ENCODE measurements around the gene ZNF365.
"Not testable (repeated sequence)": the region's sequence is repeated elsewhere in the genome, so short reads cannot be mapped to it uniquely, and the experiment has no call there.

ZNF365 gene

DNA sequence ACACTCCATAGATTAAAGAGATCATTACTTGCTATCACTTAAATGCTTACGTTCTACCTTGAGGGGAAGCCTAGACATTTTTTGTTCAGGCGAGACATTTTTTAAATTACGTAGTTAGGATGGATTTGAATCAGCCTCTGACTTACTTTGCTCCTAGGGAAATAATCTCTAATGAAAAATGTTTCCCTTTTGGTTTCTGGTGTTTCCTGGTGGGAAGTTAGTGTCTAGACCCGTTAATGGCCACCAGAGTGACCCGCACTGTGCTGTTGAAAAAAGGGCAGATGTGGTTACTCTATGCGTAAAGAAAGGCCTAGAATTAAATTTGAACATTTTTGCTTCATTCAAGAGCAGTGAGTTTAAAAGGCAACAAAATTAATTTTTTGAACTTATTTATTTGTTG is 3.8 kb downstream of the ZNF365 start:
- no peak for DNase-seq (ENCODE audit: low spot score)

DNA sequence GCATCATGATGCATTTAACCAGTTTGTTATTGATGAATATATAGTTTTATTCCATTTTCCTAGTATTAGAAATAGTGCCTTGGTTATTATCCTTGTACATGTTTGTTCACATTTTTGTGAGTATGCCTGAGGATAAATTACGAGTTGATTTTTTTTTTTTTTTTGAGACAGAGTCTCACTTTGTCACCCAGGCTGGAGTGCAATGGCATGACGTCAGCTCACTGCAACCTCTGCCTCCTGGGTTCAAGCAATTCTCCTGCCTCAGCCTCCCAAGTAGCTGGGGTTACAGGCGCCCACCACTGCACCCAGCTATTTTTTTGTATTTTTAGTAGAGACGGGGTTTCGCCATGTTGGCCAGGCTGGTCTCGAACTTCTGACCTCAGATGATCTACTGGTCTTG is 4.7 kb downstream of the ZNF365 start:
- DNase-seq (ENCODE audit: low spot score) = not testable (repeated sequence)

DNA sequence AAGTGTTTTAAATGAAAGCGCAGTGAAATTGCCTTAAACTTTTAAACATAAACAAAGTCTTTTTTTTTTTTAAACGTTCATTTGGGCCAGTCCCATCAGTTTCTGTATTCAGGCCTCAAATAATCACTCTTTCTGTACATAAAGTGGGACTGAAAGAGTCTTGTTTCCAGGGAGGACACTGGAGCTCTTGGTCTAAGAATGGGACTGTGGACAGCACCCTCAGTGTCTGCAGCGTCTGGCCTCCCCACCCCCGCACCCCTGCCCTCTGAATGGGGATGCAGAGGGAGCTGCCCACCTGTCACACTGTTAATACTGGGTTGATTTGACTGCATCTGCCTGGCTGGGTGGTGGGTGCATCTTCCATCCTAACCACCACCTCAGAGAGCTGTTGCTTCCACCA is 5.2 kb downstream of the ZNF365 start:
- no peak for DNase-seq (ENCODE audit: low spot score)

DNA sequence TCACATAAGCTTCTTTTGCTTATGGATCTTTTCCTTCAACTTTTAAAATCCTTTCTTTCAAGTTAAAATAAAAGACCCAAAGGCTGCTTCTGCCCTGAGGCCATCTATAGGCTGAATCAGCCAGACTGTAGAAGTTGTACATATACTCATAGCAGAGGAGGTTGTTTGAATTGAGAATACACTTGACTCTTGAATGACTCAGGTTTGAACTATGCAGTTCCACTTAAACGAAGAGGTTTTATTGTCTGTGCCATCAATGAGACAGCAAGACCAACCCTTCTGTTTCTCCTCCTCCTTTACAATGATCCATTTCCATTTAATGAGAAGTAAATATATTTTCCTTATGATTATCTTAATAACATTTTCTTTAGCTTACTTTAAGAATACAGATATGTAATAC is 5.8 kb downstream of the ZNF365 start:
- no peak for DNase-seq (ENCODE audit: low spot score)

DNA sequence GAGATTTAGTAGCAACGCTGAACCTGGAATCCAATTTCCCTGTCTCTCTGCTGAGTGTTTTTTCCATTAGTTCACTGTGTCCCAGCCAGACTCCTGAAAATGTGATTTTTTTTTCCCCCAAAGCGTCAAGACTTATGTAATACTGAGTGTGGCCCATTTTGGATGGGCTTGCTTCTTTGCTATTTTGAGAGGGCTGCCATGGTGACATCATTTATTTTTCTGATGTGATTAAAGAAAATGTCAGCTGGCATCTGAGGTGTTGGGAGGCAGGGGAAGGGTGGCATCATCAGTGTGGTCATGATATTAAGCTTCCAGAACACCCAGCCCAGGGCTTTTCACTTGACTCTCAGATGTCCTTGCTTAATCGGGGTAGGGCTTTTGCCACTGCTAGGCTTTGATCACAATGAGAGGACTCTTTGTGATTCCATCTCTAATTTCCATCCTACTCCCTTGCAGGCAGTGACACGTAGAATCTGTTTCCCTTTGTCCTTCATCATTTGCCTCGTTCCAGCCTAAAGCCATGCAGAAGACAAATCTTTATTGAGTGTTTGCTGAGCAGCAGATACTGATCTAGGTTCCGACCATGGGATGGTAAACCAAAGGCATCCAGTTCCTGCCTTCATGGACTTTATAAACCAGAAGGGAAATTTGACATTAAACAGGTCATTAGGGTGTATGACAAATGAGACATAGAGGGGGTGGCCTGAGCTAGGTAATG is 7.4 kb downstream of the ZNF365 start:
- DNase-seq (ENCODE audit: low spot score) = no peak

DNA sequence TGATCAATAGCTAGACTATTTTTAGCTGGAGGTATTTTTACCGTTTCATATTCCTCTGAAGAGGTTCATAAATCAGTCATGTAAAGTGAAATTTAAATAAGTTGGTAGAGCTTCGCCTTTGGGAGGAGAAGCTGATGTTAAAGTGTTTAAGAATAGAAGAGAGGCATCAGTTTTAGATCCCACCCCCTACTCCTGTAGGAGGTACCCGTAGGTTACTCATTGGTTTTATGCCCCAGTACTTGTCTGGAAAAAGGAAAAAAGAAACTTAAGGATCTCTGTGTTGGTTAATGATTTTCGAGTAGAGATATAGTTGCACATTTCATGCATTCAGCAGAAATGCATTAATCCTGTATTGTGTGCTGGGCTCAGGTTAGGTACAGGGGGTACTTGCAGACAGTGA is 8.7 kb downstream of the ZNF365 start:
- DNase-seq (ENCODE audit: low spot score) = no peak

DNA sequence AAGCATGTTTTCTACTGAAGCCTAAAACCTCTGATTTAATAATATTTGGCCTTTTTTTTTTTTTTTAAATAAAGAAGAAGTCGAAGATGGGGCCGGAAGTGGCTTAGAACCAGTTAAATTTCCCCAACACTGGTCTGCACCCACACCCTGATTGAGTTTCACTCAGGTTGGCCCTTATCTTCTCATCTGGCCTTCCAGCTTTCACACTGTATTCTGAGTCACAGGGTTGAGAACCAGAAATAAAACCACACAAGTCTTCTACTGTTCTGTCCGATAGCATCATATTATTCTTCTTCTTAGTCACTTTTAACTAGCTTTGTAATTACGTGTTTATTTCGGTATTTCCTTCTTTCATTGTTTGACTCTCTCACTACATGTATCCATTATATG is 9.9 kb downstream of the ZNF365 start:
- no peak for DNase-seq (ENCODE audit: low spot score)

DNA sequence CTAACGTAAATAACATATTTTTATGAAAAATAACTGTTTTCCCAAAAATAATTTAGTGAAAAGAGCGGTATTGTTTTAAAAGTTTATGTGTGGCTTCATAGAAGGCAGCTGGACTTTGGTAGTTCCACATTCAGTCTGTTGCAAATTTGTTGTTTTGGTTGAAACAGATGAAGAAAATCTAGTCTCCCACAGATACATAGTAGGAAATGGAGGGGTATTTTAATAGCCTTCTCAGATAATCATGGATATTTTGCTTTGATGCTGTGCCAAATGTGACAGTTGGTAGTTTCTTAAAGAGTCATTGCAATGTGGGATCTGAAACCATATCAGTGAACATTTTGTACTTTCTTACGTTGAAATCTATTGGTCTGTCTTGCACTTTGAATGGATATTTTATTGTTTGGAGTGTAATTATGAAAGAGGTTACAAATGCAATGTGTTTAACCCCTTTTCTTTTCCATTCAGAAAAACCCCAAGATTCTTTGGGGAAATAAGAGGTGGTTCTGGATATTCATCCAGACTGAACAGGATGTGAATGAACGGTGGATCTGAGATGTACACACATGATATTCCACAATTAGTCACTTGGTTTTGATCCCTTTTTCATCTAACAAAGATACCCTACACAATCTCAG is 10.4 kb downstream of the ZNF365 start:
- DNase-seq (ENCODE audit: low spot score) = no peak

DNA sequence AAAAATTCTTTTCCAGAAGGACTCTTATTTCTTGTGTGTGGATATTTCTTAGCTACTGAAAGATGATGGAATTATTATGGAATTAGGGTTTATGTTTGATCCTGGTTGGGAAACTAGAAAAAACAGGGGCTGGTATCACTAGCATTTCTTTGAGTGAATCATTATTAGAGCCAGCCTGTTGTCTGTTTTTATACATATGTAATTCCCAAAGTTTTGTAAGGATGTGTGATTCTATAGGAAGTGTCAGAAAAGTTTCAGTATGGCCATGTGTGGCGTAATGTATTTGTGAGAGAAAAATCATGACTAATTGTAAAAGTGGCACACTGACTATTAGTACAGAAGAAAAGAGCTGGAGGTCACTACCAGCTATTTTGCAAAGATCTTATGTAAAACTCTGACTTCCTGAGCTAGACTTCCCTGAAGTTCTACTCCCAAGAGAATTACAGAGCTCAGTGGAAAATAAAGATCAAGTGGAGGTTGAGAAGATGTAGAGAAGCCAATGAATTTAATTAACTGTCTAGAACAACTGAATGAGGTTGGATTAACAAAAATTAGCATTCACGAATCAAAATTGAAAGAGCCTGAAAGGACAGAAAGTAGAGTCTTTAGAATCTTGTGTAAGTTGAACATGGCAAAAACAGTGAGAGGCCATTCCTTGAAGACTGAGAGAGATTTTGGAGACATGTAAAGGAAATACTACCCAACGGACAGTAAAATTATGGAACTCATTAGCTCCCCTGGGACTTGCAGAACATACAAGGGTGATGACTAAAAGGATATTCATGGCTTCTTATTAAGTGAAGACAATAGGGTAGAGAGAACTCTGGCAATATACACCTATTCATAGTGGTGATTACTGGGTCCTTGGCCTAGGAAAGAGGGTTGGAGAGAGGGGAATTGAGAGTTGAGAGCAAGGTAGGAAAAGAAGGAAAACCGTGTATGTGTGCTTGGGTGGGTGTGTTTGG is 12.5 kb downstream of the ZNF365 start:
- DNase-seq (ENCODE audit: low spot score) = no peak

DNA sequence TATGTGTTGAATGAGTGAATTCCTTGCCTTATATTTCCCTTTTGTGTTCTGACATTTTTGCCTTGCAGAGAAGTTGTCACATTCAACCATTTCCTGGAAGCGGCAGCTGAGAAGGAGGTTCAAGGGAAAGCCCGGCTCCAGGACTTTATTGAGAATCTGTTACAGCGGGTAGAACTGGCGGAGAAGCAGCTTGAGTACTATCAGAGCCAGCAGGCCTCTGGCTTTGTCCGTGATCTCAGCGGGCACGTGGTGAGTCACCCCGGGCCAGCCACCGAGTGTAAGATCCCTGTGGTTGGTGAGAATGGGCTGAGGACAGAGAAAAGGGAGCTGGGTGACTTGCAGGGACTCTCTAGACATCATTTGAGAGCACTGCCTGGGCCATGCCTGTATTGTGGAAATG is 14.2 kb downstream of the ZNF365 start:
- DNase-seq (ENCODE audit: low spot score) = no peak

DNA sequence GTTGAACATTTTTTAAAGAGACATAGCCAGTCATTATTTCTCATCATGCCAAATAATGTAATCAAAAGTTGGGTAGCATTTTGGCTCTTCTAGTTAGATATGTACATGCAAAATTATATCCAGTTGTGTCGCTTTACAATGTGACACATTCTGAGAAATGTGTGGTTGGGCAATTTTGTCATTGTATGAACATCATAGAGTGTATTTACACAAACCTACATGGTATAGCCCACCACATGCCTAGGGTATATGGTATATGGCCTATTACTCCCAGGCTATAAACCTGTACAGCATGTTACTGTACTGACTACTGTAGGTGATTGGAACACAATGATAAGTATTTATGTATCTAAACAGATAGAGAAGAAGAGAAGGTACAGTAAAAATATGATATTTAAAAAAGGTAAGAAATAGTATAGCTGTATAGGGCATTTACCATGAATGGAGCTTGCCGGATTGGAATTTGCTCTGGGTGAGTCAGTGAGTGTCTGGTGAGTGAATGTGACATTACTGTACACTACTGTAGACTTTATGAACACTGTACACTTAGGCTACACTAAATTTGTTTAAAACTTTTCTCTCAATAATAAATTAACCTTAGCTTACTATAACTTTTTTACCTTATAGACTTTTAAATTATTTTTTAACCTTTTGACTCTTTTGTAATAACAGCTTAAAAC is 16.5 kb downstream of the ZNF365 start:
- no peak for DNase-seq (ENCODE audit: low spot score)

DNA sequence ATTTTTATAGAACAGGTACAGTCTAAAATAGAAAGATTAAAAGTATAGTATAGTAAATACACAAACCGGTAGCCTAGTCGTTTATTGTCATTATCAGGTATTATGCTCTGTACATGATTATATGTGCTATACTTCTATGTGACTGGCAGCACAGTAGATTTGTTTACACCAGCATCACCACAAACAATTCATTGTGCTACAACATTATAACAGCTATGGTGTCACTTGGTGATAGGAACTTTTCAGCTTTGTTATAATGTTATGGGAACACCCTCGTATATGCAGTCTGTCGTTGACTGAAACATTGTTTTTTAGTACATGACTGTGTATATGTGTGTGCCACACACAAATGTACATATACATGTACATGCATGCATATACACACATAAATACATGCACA is 19.1 kb downstream of the ZNF365 start:
- no peak for DNase-seq (ENCODE audit: low spot score)

DNA sequence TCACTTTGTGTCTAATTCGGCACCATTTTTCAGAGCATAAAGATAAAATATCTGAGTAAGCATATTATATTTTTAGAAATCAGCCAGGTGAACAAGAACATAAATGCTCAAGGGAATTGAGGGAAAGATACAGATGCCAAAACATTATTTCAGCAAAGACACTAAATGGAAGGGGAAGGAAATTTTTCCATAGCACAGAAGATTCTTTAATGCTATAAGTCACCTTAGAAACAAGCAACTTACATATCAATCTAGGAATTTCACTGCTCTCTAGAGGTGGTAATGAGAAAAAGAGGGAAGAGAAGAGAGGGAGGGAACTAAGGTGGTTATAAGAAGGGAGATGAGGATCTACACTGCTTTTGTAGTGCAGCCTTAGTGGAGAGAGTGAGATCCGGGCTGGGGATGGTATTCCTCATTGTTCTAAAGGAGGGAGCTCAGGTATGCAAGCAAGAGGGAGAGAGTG is 20.4 kb downstream of the ZNF365 start:
- DNase-seq (ENCODE audit: low spot score) = no peak

DNA sequence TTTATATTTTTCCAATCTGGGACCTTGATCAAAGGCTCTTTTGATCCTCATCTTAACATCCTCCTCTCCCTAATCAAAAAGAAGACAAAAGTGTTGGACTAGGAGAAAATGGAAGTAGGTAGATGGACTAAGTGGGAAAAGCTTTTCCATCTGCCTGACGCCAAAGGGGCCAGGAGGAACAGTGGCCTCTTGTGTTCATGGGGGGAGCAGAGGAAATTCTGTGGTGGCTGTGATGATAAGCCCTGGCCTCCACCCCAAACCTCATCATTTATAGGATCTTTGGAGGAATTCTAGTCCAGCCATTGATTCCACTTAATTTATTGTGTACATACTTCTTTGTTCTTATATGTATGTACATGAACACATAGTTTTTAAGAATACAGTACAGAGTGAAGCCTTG is 21.7 kb downstream of the ZNF365 start:
- no peak for DNase-seq (ENCODE audit: low spot score)

DNA sequence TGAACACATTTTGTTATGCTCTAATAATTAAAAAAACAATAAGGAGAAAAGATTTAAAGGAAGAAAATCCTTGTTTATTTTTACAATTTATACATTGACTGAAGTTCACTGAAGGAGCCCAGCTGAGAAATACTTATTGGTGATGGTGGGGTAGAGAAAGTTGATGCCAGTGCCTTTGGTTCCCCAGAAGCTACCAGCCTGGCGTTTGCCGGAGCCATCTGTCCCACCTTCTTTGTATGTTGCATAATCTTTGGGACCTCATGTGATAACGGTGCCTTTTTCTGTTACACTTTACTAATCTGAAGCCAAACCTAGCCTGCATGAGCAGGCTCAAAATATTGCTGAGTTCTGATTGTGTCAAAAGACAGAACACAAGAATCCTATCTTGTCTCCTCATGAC is 22.7 kb downstream of the ZNF365 start:
- DNase-seq (ENCODE audit: low spot score) = no peak

DNA sequence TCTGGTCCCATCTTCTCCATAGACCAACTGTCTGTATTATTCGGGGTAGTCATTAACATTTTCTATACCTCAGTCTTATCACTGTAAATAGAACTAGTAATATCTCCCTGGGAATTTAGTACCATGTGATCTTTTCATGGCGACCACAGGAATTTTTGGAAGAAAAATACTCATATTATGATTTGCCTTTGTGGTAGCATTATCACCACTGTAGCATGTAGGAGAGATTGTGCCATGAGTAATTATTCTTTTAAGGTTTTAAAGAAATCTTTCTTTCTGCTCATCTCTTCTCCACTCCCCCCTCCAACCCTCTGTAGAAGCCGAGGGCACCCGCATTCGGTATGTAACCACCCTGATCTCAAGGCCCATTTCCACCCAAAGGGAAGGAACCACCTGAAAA is 25.0 kb downstream of the ZNF365 start:
- no peak for DNase-seq (ENCODE audit: low spot score)

DNA sequence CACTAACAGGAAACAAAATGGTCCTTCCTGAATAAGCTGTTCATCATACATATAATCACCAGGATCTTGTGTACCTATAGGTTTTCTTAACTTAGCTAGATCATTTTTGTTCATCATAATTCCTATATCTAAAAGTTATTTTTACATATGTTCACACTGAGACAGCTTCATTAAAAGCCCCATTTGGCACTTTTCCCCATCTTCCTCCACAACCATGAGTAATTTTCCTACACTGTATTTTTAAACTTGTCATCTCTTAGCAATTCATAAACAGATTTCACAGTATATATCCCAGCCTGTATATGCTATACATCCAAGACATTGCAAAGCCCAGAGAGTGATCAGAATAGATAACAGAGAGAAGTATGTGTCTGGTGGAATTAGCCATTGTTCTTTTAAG is 28.3 kb downstream of the ZNF365 start:
- DNase-seq (ENCODE audit: low spot score) = no peak

DNA sequence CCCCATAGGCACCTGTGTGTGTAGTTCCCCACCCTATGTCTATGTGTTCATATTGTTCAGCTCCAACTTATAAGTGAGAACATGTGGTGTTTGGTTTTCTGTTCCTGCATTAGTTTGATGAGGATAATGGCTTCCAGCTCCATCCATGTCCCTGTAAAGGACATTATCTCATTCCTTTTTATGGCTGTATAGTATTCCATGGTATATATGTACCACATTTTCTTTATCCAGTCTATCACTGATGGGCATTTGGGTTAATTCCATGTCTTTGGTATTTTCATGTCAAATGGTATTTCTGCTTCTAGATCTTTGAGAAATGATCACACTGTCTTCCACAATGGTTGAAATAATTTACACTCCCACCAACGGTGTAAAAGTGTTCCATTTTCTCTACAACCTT is 36.4 kb downstream of the ZNF365 start:
- DNase-seq (ENCODE audit: low spot score) = not testable (repeated sequence)

DNA sequence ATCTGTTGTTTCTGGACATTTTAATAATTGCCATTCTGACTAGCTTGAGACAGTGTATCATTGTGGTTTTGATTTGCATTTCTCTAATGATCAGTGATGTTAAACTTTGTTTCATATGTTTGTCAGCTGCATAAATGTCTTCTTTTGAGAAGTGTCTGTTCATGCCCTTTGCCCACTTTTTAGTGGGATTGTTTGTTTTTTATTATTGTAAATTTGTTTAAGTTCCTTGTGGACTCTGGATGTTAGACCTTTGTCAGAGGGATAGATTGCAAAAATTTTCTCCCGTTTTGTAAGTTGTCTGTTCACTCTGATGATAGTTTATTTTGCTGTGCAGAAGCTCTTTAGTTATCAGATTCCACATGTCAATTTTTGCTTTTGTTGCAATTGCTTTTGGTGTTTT is 36.8 kb downstream of the ZNF365 start:
- DNase-seq (ENCODE audit: low spot score) = not testable (repeated sequence)

DNA sequence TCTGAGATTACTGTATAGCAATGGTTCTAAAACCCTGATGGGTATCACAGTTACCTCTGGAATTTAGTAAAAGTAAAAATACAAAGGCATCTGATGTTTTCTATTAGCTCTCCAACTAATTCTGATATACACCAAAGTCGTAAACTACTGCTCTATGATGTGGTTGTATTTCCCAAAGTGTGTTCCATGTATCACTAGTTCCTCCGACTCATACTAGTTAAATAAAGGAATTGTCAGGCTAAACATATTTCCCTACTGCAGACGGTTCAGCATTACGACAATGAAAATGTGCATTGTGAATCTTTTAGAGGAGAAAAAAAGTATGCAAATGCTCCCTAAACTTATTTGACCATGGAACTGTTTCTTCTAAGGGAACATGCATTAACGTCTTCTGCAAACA is 38.9 kb downstream of the ZNF365 start:
- no peak for DNase-seq (ENCODE audit: low spot score)

DNA sequence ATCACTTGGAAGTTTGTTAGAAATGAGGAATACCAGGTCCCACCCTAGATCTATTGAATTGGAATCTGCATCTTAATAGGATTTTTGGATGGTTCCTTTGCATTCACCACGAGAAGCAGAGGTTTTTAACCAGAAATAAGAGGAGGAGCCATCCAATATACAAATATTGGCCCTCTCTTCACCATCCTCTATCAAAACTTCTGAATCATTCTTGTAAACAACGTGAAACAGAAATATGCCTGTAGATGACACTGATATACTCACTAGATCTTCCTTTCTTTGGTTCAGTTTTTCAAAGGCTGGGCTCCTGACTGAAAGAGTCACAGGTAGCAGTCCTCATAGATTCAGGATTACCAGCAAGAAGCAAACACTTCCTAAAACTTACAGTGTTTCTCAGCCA is 39.5 kb downstream of the ZNF365 start:
- DNase-seq (ENCODE audit: low spot score) = no peak

DNA sequence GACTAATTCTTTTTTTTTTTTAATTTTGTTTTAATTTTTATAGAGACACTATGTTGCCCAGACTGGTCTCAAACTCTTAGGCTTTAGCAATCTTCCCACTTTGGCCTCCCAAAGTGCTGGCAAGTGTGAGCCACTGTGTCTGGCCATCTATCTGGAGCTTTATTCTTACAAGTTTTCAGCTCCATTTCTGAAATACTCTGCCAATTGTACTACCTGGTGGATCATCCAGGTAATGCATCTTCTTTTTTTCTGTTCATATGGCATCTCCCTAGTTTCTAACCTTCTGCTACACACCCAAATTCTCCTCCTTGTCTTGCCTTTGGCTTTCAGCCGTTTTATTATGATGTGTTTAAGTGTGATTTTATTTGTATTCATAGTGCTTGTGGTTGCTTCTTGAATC is 40.2 kb downstream of the ZNF365 start:
- no peak for DNase-seq (ENCODE audit: low spot score)

Data from HuH-7.5 (cell line).